ENCODE measurements around the gene PLOD3. TPM values are rescaled to one million over a fixed set of nuclear protein-coding genes. Genes with fewer than 3 reads are reported as not detected.

PLOD3 gene
- total RNA-seq, 2 experiments from 2014 or later = 37.1 to 43.4 TPM

DNA sequence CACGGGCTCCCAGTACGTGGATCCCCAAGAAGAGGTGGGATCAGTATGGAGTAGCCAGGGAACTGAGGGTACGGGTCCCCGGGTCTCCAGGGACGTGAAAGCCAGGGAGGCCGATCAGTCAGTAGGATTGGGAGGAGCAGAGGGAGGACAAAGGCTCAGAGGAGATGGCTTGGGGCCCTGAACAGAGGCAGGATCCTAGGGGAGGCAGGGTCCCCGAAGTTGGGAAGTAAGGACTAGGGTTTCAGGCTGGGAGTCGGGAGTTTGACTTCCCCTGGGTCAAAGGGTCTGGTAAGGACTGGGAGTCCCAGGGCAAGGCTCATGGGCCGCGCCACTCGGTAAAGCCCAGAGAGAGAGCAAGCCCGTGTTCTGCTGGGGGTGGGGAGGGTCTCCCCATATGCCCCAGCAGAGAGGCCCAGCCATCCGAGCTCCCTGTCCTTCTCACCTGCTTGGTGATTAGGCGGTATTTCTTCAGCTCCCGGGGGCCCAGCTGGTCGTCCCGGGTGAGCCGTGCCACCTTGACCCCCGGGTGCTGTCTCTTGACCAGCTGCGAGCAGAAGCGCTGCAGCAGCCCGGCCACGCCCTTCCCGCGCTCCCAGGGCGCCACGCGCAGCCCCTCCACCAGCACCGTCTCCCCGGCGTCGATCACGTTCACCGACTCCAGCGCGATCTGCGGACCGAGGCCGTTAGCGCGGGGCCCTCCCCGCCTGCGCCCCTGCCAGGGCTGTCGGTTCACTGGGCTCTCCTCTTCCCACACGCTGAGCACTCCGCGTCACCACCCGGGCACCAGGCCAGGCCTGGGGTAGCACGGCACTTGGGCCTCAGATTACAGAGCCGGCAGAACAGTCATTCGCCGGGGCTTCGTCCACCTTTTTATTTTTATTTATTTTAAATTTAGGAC lies 44.3 kb downstream of the PLOD3 start:
- H3K4me1 Mint-ChIP-seq (ENCODE audit: low read depth) = peaks cover 51% of the 10 kb centered on the region
- no peak overlapping the region for H3K4me3 Mint-ChIP-seq
- ChIA-PET CTCF (interaction anchor here (0.7 to 6.9 kb wide), 7 partner anchors 19 to 110 kb away, joined by 3 to 34 read pairs (median 4); no protein-coding TSS in a partner anchor), POLR2A (interaction anchor here (1.0 kb wide), 1 partner anchor 8 kb away, joined by 5 read pairs; the partner anchor contains the start of gene VGF)
- H3K9me3 Mint-ChIP-seq = no peaks in the 10 kb centered on the region
- intact Hi-C loops (cut with micrococcal nuclease) = loop anchor here (5.0 kb wide), 1 partner anchor 286 kb away; the partner anchor contains the start of gene UFSP1
- DNase-seq = peak; percentile 54
- no peak overlapping the region for H3K27ac Mint-ChIP-seq
- peaks cover 79% of the 10 kb centered on the region for H3K27me3 Mint-ChIP-seq
- H3K36me3 Mint-ChIP-seq = no peaks in the 10 kb centered on the region

DNA sequence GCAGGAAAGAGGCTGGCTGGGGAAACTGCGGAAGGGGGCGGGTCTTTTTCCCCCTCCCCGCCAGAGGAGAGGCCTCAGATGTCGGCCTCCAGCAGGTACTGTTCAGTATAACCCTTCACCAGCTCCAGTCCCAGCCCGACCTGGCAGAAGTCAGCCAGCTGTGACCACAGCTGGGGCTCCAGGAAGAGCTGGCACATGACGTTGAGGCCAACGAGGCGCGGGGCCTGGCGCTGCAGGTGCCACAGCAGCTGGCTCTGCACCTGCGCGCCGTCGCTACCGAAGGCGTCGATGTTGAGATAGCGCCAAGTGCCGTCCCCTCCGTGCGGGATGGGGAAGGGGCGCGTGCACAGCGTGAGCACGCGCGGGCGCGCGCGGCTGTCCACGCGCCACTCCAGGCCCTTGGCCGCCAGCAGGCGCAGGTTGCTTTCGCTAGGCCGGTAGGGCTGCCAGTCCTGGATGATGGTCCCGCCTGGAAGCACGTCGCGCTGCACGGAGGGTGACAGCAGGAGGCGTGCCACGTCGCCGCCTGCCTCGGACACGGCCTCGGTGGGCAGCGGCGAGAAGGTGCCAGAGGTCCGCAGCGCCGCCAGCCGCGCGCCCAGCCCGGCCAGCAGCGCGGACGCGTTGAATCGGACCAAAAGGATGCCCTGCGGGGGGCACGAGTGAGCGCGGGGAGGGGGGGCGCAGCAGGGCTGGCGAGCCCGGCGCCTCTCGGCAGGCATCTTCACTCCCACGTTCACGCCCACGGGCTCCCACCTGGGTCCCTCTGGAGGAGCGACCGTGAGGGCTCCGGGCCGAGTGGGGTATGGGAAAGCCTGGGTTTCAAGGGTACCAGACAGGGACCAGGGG lies 45.2 kb downstream of the PLOD3 start:
- intact Hi-C loops (cut with micrococcal nuclease) = loop anchor here (5.0 kb wide), 1 partner anchor 285 kb away; the partner anchor contains the start of gene UFSP1
- H3K27ac Mint-ChIP-seq = no peak overlapping the region
- ChIA-PET POLR2A (no interaction called here), CTCF (interaction anchor here (0.7 to 6.9 kb wide), 7 partner anchors 9 to 30 kb away, joined by 3 to 34 read pairs (median 4); no protein-coding TSS in a partner anchor)
- H3K36me3 Mint-ChIP-seq = no peaks in the 10 kb centered on the region
- peaks cover 80% of the 10 kb centered on the region for H3K27me3 Mint-ChIP-seq
- H3K4me1 Mint-ChIP-seq (ENCODE audit: low read depth) = peaks cover 57% of the 10 kb centered on the region
- DNase-seq = no peak
- peak overlapping the region; percentile 23 for H3K4me3 Mint-ChIP-seq
- H3K9me3 Mint-ChIP-seq = no peaks in the 10 kb centered on the region

DNA sequence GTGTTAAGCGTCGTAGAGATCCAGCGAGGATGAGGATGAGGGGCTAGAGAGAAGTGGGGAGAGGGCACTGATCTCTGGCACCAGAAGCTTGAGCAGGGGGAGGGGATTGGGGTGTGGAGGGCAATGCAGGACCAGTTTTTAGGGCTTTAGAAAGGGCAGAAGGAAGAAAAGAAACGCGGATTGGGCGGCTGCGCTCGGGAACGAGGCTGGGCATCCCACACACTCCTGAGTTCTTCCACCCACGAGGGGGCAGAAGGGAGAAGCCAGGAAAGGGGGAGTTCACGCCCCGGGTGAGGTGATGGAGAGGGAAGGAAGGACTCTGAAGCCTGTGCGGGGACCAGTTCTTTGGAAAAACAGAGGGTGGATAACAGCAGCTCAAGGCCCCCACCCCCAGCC lies 45.9 kb downstream of the PLOD3 start:
- intact Hi-C loops (cut with micrococcal nuclease) = loop anchor here (2.0 to 5.0 kb wide), 2 partner anchors 27 to 284 kb away; partner anchors contain the start of gene UFSP1
- Mint-ChIP-seq H3K36me3 (no peaks in the 10 kb centered on the region), H3K4me1 (ENCODE audit: low read depth) (peaks cover 63% of the 10 kb centered on the region), H3K27me3 (peaks cover 80% of the 10 kb centered on the region), H3K27ac (no peak overlapping the region), H3K9me3 (no peaks in the 10 kb centered on the region), H3K4me3 (no peak overlapping the region)
- POLR2A ChIA-PET = no interaction called here
- DNase-seq = no peak
- CTCF ChIA-PET = interaction anchor here (0.7 to 2.8 kb wide), 7 partner anchors 8 to 29 kb away, joined by 3 to 24 read pairs (median 4); no protein-coding TSS in a partner anchor

DNA sequence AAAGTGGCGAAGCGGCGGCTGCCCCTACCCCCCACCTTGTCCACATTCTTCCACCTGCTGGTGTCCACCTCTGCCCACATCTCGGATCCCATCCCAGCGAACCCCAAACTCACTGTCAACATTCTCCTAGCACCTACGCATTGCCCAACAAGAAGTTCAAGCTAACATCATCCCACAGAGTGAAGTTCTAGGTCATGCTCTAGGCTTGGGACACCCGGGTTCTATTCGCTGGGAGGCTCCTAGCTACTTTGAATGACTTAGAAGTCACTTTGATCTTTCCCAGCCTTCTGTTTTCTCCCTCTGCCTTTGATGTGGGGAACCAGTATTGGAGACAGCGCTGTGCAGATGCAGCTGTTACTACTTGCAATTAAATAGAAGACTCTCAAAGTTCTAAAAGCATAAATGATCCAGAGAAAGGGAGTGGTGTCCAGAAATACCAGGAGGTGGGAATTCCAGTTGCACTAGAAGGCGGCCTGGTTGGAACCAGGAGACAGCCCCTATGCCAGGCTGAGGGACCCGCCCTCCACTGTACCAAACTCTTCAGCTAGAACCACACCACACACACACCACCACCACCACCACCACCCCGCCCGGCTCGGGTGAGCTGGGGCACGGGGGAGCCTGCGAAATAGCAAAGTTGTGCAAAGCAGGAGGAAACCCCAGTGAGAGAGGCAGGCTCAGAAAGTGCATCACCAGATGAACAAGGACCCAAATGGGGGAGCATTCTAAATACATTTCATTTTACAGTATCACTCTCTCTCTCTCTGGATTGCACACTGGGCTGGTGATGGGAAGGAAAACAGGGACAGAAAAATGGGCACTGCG lies 46.6 kb downstream of the PLOD3 start:
- CTCF ChIA-PET = interaction anchor here (1.0 to 2.8 kb wide), 9 partner anchors 8 to 276 kb away, joined by 3 to 24 read pairs (median 4); partner anchors contain the start of genes ACHE and MOGAT3
- Mint-ChIP-seq H3K9me3 (no peaks in the 10 kb centered on the region), H3K4me1 (ENCODE audit: low read depth) (peaks cover 69% of the 10 kb centered on the region)

DNA sequence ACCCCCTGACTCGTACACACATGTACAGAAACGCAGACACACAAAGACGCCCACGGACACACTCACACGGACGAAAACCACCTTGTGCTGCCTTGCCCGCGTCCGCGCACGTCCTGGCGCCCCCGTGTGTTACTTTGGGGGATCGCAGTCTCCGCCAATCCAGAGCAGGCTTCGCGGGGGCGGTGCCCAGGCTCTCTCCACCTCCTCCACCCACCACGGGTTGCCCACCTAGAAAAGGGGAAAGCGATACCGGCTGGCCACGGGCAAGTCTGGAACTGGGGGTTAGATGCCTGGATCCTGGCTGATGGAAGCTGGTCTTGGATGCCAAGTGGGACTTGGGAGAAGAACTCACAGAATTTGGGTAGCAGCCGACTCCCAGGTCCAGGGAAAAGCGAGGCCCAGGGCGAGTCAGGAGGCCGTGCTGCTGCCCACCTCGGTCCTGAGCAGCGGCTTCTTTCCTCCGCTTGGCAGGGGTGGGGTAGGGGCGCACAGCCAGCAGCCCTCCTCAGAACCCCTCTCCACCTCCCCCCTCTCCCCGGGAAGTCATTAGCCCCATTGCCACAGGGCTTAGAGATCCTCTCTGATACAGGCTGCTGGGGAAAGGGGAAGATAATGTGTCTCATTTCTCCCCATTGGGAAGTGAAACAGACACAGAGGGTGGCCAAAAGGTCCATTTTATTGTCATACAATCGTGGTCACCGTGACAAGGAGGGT lies 47.4 kb downstream of the PLOD3 start:
- no peak overlapping the region for H3K27ac Mint-ChIP-seq
- ChIA-PET CTCF (interaction anchor here (1.0 to 2.8 kb wide), 6 partner anchors 22 to 275 kb away, joined by 3 to 24 read pairs (median 4); partner anchors contain the start of genes ACHE and MOGAT3), POLR2A (no interaction called here)
- intact Hi-C loops (cut with micrococcal nuclease) = loop anchor here (2.0 to 5.0 kb wide), 2 partner anchors 25 to 283 kb away; partner anchors contain the start of gene UFSP1
- no peaks in the 10 kb centered on the region for H3K9me3 Mint-ChIP-seq
- H3K27me3 Mint-ChIP-seq = peaks cover 80% of the 10 kb centered on the region
- no peaks in the 10 kb centered on the region for H3K36me3 Mint-ChIP-seq
- peak; percentile 87 for DNase-seq
- H3K4me3 Mint-ChIP-seq = peak overlapping the region; percentile 14
- H3K4me1 Mint-ChIP-seq (ENCODE audit: low read depth) = peaks cover 77% of the 10 kb centered on the region

More for the DNA sequence above, 46.6 kb downstream of the PLOD3 start:
- intact Hi-C loops (cut with micrococcal nuclease) = loop anchor here (2.0 to 5.0 kb wide), 2 partner anchors 26 to 284 kb away; partner anchors contain the start of gene UFSP1
- POLR2A ChIA-PET = no interaction called here
- Mint-ChIP-seq H3K36me3 (no peaks in the 10 kb centered on the region), H3K27me3 (peaks cover 81% of the 10 kb centered on the region), H3K4me3 (no peak overlapping the region), H3K27ac (peak overlapping the region; percentile 24)
- DNase-seq = no peak

DNA sequence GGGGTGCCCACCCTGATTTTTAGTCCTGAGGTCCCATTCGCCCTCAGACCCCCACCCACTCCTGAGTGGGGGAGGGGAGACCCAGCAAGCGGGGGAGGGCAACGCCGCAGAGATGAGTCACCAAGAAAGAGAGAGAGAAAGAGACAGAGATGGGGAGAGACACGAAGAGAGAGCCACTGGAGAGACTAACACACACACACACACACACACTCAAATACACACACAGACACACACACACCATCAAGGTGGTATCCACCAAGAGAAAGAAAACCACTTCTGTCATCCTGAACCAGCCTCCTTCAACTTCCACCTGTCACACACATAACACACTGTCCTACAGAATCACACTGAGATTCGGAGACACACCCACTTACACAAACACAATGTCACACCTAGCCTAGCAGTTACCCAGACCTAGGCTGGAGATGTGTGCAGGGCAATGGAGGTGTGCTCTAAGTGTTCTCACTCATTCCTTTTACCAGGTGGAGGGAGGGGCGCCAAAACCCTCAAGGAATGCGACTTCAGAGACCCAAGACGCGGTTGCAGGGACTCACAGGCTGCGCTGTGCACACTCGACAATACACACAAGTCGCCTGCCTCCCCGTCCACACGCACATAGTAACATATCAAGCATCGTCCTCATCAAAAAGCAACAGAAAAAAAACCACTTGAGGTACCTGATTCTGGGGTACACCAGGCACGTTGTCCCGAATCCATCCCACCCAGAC lies 48.1 kb downstream of the PLOD3 start:
- H3K27ac Mint-ChIP-seq = no peak overlapping the region
- POLR2A ChIA-PET = no interaction called here

DNA sequence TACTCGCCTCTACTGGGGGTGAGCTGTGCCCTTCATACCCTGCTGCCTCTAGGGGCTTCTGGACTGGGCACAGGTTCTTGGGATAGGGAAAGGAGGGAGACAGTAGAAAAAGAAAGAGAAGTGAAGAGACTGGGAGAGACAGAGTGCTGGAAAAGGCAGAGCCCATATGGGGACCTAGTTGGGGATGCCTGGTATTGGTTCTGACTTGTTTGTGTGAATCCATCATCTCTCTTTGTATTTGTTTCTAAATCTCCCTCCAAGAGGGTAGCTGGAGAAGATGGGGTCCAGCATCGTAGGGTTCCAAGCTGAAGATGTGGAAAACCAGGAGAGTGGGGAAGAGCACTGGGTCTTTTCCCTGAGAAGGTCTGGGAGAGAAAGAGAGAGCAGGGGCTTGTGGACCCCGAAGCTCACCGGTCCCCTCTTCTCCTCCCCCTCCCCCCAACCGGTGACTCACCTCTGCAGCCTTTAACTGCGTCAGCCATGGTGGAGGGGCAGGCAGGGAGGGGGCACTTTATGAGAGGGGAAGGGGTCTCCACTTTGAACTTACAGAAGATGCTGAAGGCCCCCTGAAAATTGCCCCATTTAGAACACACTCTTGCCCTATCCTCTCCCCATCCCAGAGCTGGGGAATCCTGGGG lies 48.9 kb downstream of the PLOD3 start:
- ChIA-PET CTCF (interaction anchor here (0.7 to 1.5 kb wide), 7 partner anchors 9 to 84 kb away, joined by 3 to 9 read pairs (median 4); partner anchors contain the start of gene TRIM56), POLR2A (no interaction called here)
- Mint-ChIP-seq H3K27ac (peak overlapping the region; percentile 15), H3K27me3 (peaks cover 76% of the 10 kb centered on the region), H3K4me3 (no peak overlapping the region), H3K4me1 (ENCODE audit: low read depth) (peaks cover 72% of the 10 kb centered on the region), H3K36me3 (no peaks in the 10 kb centered on the region), H3K9me3 (no peaks in the 10 kb centered on the region)
- DNase-seq = no peak
- intact Hi-C loops (cut with micrococcal nuclease) = no loop called here

More for the DNA sequence above, 48.1 kb downstream of the PLOD3 start:
- H3K4me3 Mint-ChIP-seq = peak overlapping the region; percentile 14
- CTCF ChIA-PET = interaction anchor here (1.0 to 2.8 kb wide), 7 partner anchors 8 to 113 kb away, joined by 3 to 18 read pairs (median 4); no protein-coding TSS in a partner anchor
- peaks cover 77% of the 10 kb centered on the region for H3K4me1 Mint-ChIP-seq (ENCODE audit: low read depth)
- intact Hi-C loops (cut with micrococcal nuclease) = no loop called here
- H3K36me3 Mint-ChIP-seq = no peaks in the 10 kb centered on the region
- DNase-seq = no peak
- H3K27me3 Mint-ChIP-seq = peaks cover 82% of the 10 kb centered on the region
- H3K9me3 Mint-ChIP-seq = no peaks in the 10 kb centered on the region

DNA sequence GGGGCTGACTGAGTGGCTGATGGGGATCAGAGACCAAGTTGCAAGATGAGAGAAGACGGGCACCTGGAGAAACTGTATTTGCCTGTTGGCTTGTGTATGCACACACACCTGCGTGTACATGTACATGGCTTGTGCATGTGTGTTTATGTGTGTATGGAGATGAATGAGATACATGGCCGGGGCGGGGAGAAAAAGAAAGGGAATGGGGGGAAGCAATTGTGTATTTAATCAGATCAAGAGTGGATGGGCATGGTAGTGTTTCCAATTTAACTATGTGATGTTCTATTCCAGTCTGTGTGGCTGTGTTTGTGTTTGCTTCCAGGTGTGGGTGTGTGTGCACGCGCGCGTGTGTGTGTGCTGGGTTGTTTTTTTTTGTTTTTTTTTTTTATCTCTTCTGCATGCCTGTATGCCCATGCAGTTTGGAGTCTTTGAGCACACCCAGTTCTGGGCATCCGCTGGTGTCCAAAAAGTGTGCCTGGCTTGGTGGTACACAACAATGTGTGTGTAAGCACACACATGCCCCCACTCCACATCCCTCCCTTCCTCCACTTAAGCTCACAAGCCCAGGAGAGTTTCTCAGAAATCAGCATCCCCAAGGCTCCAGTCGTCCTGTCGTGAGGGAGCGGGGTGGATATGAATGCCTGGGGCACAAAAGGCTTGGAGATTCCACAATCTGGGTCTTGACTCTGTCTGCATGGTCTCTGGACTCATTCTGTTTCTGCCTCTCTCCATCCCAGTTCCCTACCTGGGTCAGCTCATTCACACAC lies 49.6 kb downstream of the PLOD3 start:
- ChIA-PET CTCF (interaction anchor here (0.7 to 1.5 kb wide), 7 partner anchors 9 to 83 kb away, joined by 3 to 9 read pairs (median 4); partner anchors contain the start of gene TRIM56), POLR2A (no interaction called here)
- Mint-ChIP-seq H3K4me3 (no peak overlapping the region), H3K27ac (no peak overlapping the region), H3K36me3 (no peaks in the 10 kb centered on the region), H3K27me3 (peaks cover 73% of the 10 kb centered on the region), H3K4me1 (ENCODE audit: low read depth) (peaks cover 70% of the 10 kb centered on the region), H3K9me3 (no peaks in the 10 kb centered on the region)
- intact Hi-C loops (cut with micrococcal nuclease) = no loop called here
- DNase-seq = no peak

DNA sequence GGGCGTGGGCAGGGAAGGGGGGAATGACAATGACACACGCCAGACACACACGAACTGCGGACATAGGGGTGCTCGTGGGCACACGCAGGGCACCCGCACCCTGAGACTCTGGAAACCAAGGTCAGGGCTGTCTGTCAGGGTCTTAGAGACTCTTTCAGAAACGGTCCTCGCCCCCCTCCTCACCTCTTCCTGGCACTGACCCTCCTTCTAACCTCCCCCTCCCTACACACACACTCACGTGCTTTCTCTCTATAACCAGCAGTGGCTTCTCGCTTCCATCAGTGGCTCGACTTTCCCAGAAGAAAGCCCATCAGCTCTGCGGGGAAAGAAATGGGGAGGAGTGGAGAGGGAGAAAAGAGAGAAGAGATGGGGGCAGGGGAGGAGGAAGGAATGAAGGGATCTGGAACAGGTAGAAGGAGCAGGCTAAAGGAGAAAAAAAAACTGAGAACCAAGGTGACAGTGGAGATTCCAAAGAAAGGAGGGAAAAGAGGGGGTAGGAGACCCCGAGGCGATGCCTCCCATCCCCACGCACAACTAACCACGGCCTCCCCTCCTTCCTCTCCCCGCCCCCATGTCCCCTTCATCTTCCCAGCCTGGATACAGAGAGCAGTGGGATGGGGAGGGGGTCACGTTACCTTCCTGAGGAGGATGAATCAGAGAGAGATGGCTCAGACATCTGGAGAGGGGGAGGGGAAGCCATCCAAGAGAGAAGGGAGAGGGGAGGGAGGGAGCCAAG lies 50.3 kb downstream of the PLOD3 start:
- intact Hi-C loops (cut with micrococcal nuclease) = no loop called here
- Mint-ChIP-seq H3K4me3 (no peak overlapping the region), H3K27me3 (peaks cover 73% of the 10 kb centered on the region), H3K27ac (no peak overlapping the region), H3K36me3 (peaks cover 1% of the 10 kb centered on the region), H3K9me3 (no peaks in the 10 kb centered on the region), H3K4me1 (ENCODE audit: low read depth) (peaks cover 70% of the 10 kb centered on the region)
- ChIA-PET CTCF (interaction anchor here (2.7 kb wide), 1 partner anchor 23 kb away, joined by 20 read pairs; no protein-coding TSS in a partner anchor), POLR2A (no interaction called here)
- no peak for DNase-seq

Data from activated CD4-positive, alpha-beta memory T cell treated with anti-CD3 and anti-CD28 coated beads for 36 hours (primary cell).